ELF-1 (cell line): ENCODE data around the gene MYZAP.

Source experiments
- DNase-seq: peaks from one replicate; pipeline ENCODE4 v3.0.0-alpha.2; 2016; ENCODE audit warnings: low read depth, low spot score

Gene MYZAP

GRCh38 chr15:57662091-57662744 is 70.5 kb downstream of the MYZAP start:
- no peak for DNase-seq

- DNase-seq = no peak
These were observed 71.1 kb downstream of the MYZAP start for GRCh38 chr15:57662802-57663201.

GRCh38 chr15:57663262-57663661 is 71.6 kb downstream of the MYZAP start:
- DNase-seq = no peak

- no peak for DNase-seq
These were observed 73.5 kb downstream of the MYZAP start for GRCh38 chr15:57665194-57665593.

GRCh38 chr15:57665939-57666338 is 74.2 kb downstream of the MYZAP start:
- DNase-seq = no peak

- DNase-seq = peak; percentile 18
These were observed 75.6 kb downstream of the MYZAP start for GRCh38 chr15:57667171-57667849.

- no peak for DNase-seq
These were observed 76.3 kb downstream of the MYZAP start for GRCh38 chr15:57668016-57668415.

GRCh38 chr15:57671636-57672035 is 79.9 kb downstream of the MYZAP start:
- no peak for DNase-seq

GRCh38 chr15:57675481-57676181 is 83.9 kb downstream of the MYZAP start:
- DNase-seq = no peak

GRCh38 chr15:57676585-57676984 is 84.9 kb downstream of the MYZAP start:
- no peak for DNase-seq

GRCh38 chr15:57677204-57677603 is 85.5 kb downstream of the MYZAP start:
- no peak for DNase-seq

- DNase-seq = no peak
These were observed 88.3 kb downstream of the MYZAP start for GRCh38 chr15:57680021-57680420.

GRCh38 chr15:57681011-57681410 is 89.3 kb downstream of the MYZAP start:
- DNase-seq = no peak

GRCh38 chr15:57683481-57683880 is 91.8 kb downstream of the MYZAP start:
- DNase-seq = no peak

- no peak for DNase-seq
These were observed 92.9 kb downstream of the MYZAP start for GRCh38 chr15:57684491-57685151.

GRCh38 chr15:57685306-57686095 is 93.8 kb downstream of the MYZAP start:
- DNase-seq = no peak

GRCh38 chr15:57686657-57687056 is 95.0 kb downstream of the MYZAP start:
- DNase-seq = no peak

GRCh38 chr15:57690341-57690966 is 98.8 kb downstream of the MYZAP start:
- no peak for DNase-seq

GRCh38 chr15:57691082-57691481 is 99.4 kb downstream of the MYZAP start:
- DNase-seq = no peak

- no peak for DNase-seq
These were observed 101.0 kb downstream of the MYZAP start for GRCh38 chr15:57692709-57693108.

GRCh38 chr15:57694279-57694678 is 102.6 kb downstream of the MYZAP start:
- no peak for DNase-seq
